ENCODE measurements around the gene THUMPD3. TPM values are rescaled to one million over a fixed set of nuclear protein-coding genes. Genes with fewer than 3 reads are reported as not detected.

THUMPD3 gene
- total and polyA plus RNA-seq, 9 of the 15 experiments (the other 6 are each of a cell fraction or from before 2014, with no cell fraction given): 58.3 to 132 (median 113) TPM

DNA sequence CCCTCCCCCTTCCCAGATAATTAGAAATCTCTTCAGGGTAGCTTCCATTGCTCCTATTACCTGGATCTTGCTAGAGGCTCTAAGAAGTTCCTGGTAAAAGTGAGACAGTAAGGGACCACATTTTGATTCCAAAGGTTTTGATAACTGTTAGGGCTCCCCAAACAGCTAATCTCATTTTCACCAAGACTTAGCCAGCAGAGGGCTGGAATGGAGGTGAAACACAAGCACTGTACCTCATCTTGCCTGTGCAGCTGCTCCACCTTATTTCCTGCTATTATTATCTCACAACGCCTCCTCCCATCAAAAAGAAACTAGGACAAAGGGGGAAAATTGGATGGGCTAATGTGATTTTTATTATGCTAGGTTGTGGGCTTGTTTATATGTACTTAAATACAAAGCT is 41.8 kb downstream of the THUMPD3 start (continued):
- peak; percentile 49; the same call in 1 of the 2 replicates for TF ChIP-seq ARID1B (IDR thresholded peaks at IDR 0.05)
- 0 out of 2 replicates have a peak, but pooled peaks have one; percentile 51 for TF ChIP-seq KAT7 (CRISPR knock-in tag; IDR thresholded peaks at IDR 0.05; ENCODE audit: borderline replicate concordance)
- TF ChIP-seq SMAD2 (IDR thresholded peaks at IDR 0.05; ENCODE audit: low read depth, low read length): no peak
- 0 out of 2 replicates have a peak, but pooled peaks have one; percentile 8 for TF ChIP-seq TAL1 (IDR thresholded peaks at IDR 0.05)
- TF ChIP-seq POLR2AphosphoS5 (IDR thresholded peaks at IDR 0.05; ENCODE audit: control insufficient read depth, insufficient read depth, low read depth, low read length): 0 out of 2 replicates have a peak, but pooled peaks have one; percentile 31

GRCh38 chr3:9405756-9406155 is 42.9 kb downstream of the THUMPD3 start:
- ATAC-seq (no peak), FAIRE-seq (no peak), DNase-seq (ENCODE audit: extremely low read depth in 1 of 4, low spot score in 3 of 4) (no peak)
- Histone ChIP-seq H2AFZ (ENCODE audit: low read depth, low read length) (no peak overlapping the region), H3K4me2 (ENCODE audit: insufficient read depth, low read length) (no peak overlapping the region), H3K4me3 (no peak overlapping the region), H3K9me3 (replicated peaks; ENCODE audit: control insufficient read depth, insufficient read depth, low read depth, low read length) (no peaks in the 10 kb centered on the region), H3K79me2 (ENCODE audit: control insufficient read depth, insufficient read depth, low read length) (peaks cover 100% of the 10 kb centered on the region), H4K20me1 (replicated peaks; ENCODE audit: control insufficient read depth, insufficient read depth, low read length) (peaks cover 53% of the 10 kb centered on the region), H3K36me3 (ENCODE audit: control insufficient read depth, insufficient read depth, low read length) (peaks cover 9% of the 10 kb centered on the region; the same call in 2 of the 3 replicates), H3K27me3 (ENCODE audit: control insufficient read depth in 2 of 2, insufficient read depth in 2 of 2, low read length in 2 of 2) (no peaks in the 10 kb centered on the region), H3K4me1 (replicated peaks in 1 of 2; ENCODE audit: control insufficient read depth in 2 of 2, insufficient read depth in 2 of 2, low read length in 2 of 2) (peaks cover 3 to 49% of the 10 kb centered on the region in 2 experiments; a peak in 4 of 5 replicates), H3K9me1 (ENCODE audit: control insufficient read depth, insufficient read depth, low read length) (no peaks in the 10 kb centered on the region), H3K9ac (ENCODE audit: insufficient read depth in 1 of 2, low read depth in 2 of 2, low read length in 2 of 2) (no peak overlapping the region), H3K27ac (ENCODE audit: extremely low read depth, low read depth, low read length) (no peak overlapping the region)
- no TSS peak for BruUV-seq (replicated peaks)
- ChIA-PET POLR2A (interaction anchor here (0.6 to 3.5 kb wide), 3 partner anchors 10 to 17 kb away, joined by 3 to 33 read pairs (median 17); no protein-coding TSS in a partner anchor), CTCF (ENCODE audit: low intra/inter-chr PET ratio) (no interaction called here)
- in situ Hi-C loops (cut with MboI): no loop called here
- intact Hi-C loops (cut with micrococcal nuclease): no loop called here
- WGBS (ENCODE audit: insufficient coverage, low coverage, missing lambda C conversion rate): 83% methylated on average over 3 of the region's 3 CpGs
- TF ChIP-seq SRSF3 (IDR thresholded peaks at IDR 0.05; ENCODE audit: insufficient read depth, low read length): no peak
- TF ChIP-seq POLR2B (IDR thresholded peaks at IDR 0.05; ENCODE audit: low read depth, partially characterized antibody): no peak
- no peak for TF ChIP-seq MCM3 (IDR thresholded peaks at IDR 0.05)
- no peak for TF ChIP-seq SRSF1 (IDR thresholded peaks at IDR 0.05; ENCODE audit: low read depth, low read length)
- TF ChIP-seq, protein P1, sequence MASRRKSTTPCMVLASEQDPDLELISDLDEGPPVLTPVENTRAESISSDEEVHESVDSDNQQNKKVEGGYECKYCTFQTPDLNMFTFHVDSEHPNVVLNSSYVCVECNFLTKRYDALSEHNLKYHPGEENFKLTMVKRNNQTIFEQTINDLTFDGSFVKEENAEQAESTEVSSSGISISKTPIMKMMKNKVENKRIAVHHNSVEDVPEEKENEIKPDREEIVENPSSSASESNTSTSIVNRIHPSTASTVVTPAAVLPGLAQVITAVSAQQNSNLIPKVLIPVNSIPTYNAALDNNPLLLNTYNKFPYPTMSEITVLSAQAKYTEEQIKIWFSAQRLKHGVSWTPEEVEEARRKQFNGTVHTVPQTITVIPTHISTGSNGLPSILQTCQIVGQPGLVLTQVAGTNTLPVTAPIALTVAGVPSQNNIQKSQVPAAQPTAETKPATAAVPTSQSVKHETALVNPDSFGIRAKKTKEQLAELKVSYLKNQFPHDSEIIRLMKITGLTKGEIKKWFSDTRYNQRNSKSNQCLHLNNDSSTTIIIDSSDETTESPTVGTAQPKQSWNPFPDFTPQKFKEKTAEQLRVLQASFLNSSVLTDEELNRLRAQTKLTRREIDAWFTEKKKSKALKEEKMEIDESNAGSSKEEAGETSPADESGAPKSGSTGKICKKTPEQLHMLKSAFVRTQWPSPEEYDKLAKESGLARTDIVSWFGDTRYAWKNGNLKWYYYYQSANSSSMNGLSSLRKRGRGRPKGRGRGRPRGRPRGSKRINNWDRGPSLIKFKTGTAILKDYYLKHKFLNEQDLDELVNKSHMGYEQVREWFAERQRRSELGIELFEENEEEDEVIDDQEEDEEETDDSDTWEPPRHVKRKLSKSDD (conservative IDR thresholded peaks at IDR 0.05; ENCODE audit: low read length): no peak
- TF ChIP-seq KLF16 (IDR thresholded peaks at IDR 0.05): no peak
